Endodermal cell (in vitro differentiated cells): Measurements from ENCODE around the gene ASTN2. TPM values are rescaled to one million over a fixed set of nuclear protein-coding genes. Genes with fewer than 3 reads are reported as not detected.

Experiments used
- DNase-seq: peaks from one replicate; pipeline ENCODE4 v3.0.0-alpha.2; 2017
- H3K27ac ChIP-seq: 2 replicates; pipeline ENCODE4 v1.5.1; 2013; ENCODE audit warnings: mild to moderate bottlenecking, low read depth, low read length, moderate library complexity
- H3K27me3 ChIP-seq: 2 replicates; pipeline ENCODE4 v1.6.1; 2013; ENCODE audit warnings: mild to moderate bottlenecking, low read length, moderate library complexity; ENCODE audit not compliant: insufficient read depth, control insufficient read depth, poor library complexity, severe bottlenecking
- H3K36me3 ChIP-seq: 2 replicates; pipeline ENCODE4 v1.7.0; 2013; ENCODE audit warnings: mild to moderate bottlenecking, low read length, moderate library complexity; ENCODE audit not compliant: control insufficient read depth, insufficient read depth
- H3K4me1 ChIP-seq: one replicate; pipeline ENCODE4 v1.7.0; 2013; ENCODE audit warnings: low read length; ENCODE audit not compliant: control insufficient read depth, insufficient read depth
- H3K4me3 ChIP-seq: 2 replicates; pipeline ENCODE4 v1.5.1; 2013; ENCODE audit warnings: mild to moderate bottlenecking, low read length, moderate library complexity
- H3K9ac ChIP-seq: 2 replicates; pipeline ENCODE4 v1.6.1; 2013; ENCODE audit warnings: mild to moderate bottlenecking, low read length, moderate library complexity; ENCODE audit not compliant: poor library complexity, severe bottlenecking; ENCODE audit errors: extremely low read depth
- H3K9me3 ChIP-seq: 2 replicates; pipeline ENCODE4 v1.6.1; 2013; ENCODE audit warnings: mild to moderate bottlenecking, low read length, moderate library complexity; ENCODE audit not compliant: control insufficient read depth
- H3K27ac Mint-ChIP-seq: 2 replicates; pipeline ENCODE4 v1.8.0; 2020; ENCODE audit warnings: mixed read lengths
- H3K27me3 Mint-ChIP-seq: 2 replicates; pipeline ENCODE4 v1.8.0; 2021; ENCODE audit warnings: mild to moderate bottlenecking, mixed read lengths; ENCODE audit not compliant: insufficient read depth
- H3K36me3 Mint-ChIP-seq: 2 replicates; pipeline ENCODE4 v1.8.0; 2020; ENCODE audit warnings: low read depth, mixed read lengths
- H3K4me1 Mint-ChIP-seq: 2 replicates; pipeline ENCODE4 v1.8.0; 2020; ENCODE audit warnings: mixed read lengths
- H3K4me3 Mint-ChIP-seq: 2 replicates; pipeline ENCODE4 v1.8.0; 2020; ENCODE audit warnings: mild to moderate bottlenecking, moderate library complexity, mixed read lengths
- H3K9me3 Mint-ChIP-seq: 2 replicates; pipeline ENCODE4 v1.8.0; 2020; ENCODE audit warnings: mild to moderate bottlenecking, mixed read lengths
- WGBS, 2 experiments: methylation state at CpG; one replicate each; pipeline versions ENCODE4 v1.1.5 to v1.1.7; 2013; ENCODE audit warnings: missing lambda C conversion rate in 2 of 2, mixed read lengths in 1 of 2; ENCODE audit not compliant: insufficient coverage in 1 of 2, insufficient read length in 1 of 2; 5-methylcytosine and 5-hydroxymethylcytosine counted together
- total RNA-seq, 2 donors: library from RNA; stranded (reverse); fragmentation: NEBNext Ultra II Directional in 1 of 2; extraction: Animal tissue kit (Norgen Biotek cat#: 25700) in 1 of 2; gene quantifications; 2 replicates in 1 of 2; 3 replicates in 1 of 2; pipeline ENCODE4 v1.2.1, GENCODE V29; 2021
- TF ChIP-seq, protein P1 (sequence below): fragments of 200-600 bp; sonication (generic); conservative IDR thresholded peaks from 2 replicates; pipeline ENCODE4 v1.5.0; 2021; ENCODE audit warnings: antibody characterized with exemption, mild to moderate bottlenecking

The ASTN2 gene
- total RNA-seq, 2 donors from 2014 or later, result 8.9 to 10.4 TPM

DNA sequence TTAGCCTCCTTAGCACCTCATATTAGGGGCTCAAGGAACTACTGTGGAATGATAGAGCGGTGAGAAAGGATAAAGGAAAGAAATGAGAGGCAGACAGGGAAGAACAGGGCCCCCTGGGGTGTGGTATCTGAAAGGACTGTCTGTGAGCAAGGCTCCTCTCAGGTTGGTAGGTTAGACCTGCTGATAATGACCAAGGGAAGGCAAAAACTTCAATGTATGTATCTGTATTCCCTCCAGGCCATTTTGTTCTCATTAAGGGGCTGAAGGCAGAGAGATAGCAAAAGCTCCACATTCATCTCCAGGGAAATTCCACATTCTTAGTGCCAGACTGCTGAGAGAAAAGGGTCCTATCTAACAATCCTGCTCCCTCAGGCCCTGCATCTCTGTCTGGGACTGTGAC, 699.1 kb downstream of the ASTN2 start:
- H3K4me3 ChIP-seq, result no peak overlapping the region
- 52 to 57% methylated on average over 1 of the region's 1 CpG for WGBS, 2 experiments
- DNase-seq, result peak; percentile 89
- TF ChIP-seq, protein P1, sequence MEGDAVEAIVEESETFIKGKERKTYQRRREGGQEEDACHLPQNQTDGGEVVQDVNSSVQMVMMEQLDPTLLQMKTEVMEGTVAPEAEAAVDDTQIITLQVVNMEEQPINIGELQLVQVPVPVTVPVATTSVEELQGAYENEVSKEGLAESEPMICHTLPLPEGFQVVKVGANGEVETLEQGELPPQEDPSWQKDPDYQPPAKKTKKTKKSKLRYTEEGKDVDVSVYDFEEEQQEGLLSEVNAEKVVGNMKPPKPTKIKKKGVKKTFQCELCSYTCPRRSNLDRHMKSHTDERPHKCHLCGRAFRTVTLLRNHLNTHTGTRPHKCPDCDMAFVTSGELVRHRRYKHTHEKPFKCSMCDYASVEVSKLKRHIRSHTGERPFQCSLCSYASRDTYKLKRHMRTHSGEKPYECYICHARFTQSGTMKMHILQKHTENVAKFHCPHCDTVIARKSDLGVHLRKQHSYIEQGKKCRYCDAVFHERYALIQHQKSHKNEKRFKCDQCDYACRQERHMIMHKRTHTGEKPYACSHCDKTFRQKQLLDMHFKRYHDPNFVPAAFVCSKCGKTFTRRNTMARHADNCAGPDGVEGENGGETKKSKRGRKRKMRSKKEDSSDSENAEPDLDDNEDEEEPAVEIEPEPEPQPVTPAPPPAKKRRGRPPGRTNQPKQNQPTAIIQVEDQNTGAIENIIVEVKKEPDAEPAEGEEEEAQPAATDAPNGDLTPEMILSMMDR, result no peak
- Mint-ChIP-seq H3K27ac (peak overlapping the region; percentile 56), H3K36me3 (no peaks in the 10 kb centered on the region), H3K4me3 (no peak overlapping the region), H3K4me1 (peaks cover 64% of the 10 kb centered on the region), H3K27me3 (no peaks in the 10 kb centered on the region), H3K9me3 (peaks cover 2% of the 10 kb centered on the region)
- H3K36me3 ChIP-seq, result no peaks in the 10 kb centered on the region
- H3K4me1 ChIP-seq, result peaks cover 25% of the 10 kb centered on the region
- no peaks in the 10 kb centered on the region for H3K27me3 ChIP-seq
- H3K9me3 ChIP-seq, result peaks cover 6% of the 10 kb centered on the region
- H3K27ac ChIP-seq, result no peak overlapping the region
- H3K9ac ChIP-seq, result peak overlapping the region; percentile 11

DNA sequence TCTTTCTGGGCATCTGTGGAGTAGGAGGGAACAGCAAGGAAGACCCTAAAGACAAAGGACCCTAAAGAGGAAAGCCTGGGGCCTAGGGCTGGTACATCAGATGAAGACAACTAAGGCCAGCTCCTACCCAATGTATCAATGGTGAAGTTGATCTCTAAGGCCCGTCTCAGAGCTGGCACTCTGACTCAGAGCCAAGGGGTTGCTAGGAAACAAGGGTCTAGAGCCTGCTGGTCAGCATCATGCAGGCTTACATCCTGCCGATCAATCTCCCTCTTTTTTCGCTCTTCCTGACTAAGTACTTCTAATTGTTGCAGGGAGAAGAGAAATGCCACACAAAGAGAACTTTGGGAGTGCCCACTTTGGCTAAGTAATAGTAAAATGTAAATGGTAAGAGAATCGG, 701.6 kb downstream of the ASTN2 start:
- TF ChIP-seq, protein P1, result no peak
- Histone ChIP-seq H3K9me3 (no peaks in the 10 kb centered on the region), H3K4me1 (peaks cover 19% of the 10 kb centered on the region), H3K4me3 (no peak overlapping the region), H3K36me3 (no peaks in the 10 kb centered on the region), H3K9ac (no peak overlapping the region), H3K27ac (no peak overlapping the region), H3K27me3 (no peaks in the 10 kb centered on the region)
- Mint-ChIP-seq H3K27ac (no peak overlapping the region), H3K9me3 (no peaks in the 10 kb centered on the region), H3K4me1 (peaks cover 42% of the 10 kb centered on the region), H3K4me3 (no peak overlapping the region), H3K27me3 (no peaks in the 10 kb centered on the region), H3K36me3 (no peaks in the 10 kb centered on the region)
- 40 to 65% methylated on average over 2 to 4 of the region's 4 CpGs for WGBS, 2 experiments
- DNase-seq, result no peak

DNA sequence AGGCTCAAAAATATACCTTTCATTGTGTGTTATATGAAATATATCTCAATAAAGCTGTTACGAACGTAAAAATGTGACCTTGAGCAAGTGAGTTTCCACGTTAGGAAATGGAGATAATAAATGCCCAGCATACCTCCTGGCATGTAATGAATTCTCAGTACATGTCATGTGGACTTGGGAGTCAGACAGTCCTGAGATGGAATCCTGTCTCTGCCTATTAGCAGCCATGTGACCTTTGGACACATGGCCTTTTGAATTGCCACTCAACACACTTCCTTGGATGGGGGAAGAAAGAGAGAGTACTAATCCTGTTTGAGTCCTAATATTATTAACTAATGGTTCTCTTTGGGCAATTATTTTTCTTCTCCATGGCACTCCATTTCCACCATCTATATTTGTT, 702.1 kb downstream of the ASTN2 start:
- no peaks in the 10 kb centered on the region for H3K36me3 ChIP-seq
- no peak overlapping the region for H3K4me3 Mint-ChIP-seq
- H3K27me3 Mint-ChIP-seq, result no peaks in the 10 kb centered on the region
- H3K27me3 ChIP-seq, result no peaks in the 10 kb centered on the region
- H3K27ac Mint-ChIP-seq, result no peak overlapping the region
- peaks cover 37% of the 10 kb centered on the region for H3K4me1 Mint-ChIP-seq
- H3K4me1 ChIP-seq, result peaks cover 19% of the 10 kb centered on the region
- 90 to 91% methylated on average over 3 of the region's 3 CpGs for WGBS, 2 experiments
- H3K27ac ChIP-seq, result no peak overlapping the region
- no peaks in the 10 kb centered on the region for H3K9me3 Mint-ChIP-seq
- TF ChIP-seq, protein P1, result no peak
- no peak overlapping the region for H3K9ac ChIP-seq
- H3K4me3 ChIP-seq, result no peak overlapping the region
- DNase-seq, result no peak
- no peaks in the 10 kb centered on the region for H3K9me3 ChIP-seq
- no peaks in the 10 kb centered on the region for H3K36me3 Mint-ChIP-seq
